LHCN-M2 (cell line): ENCODE measurements around the gene POLR2C. TPM values are rescaled to one million over a fixed set of nuclear protein-coding genes. Genes with fewer than 3 reads are reported as not detected.

Source experiments
- DNase-seq: peaks from one replicate; pipeline ENCODE4 v3.0.0-alpha.2; 2012; ENCODE audit warnings: low read depth
- total RNA-seq: library from RNA; depleted of rRNA; stranded (reverse); fragments of >200 nt; gene quantifications from 2 replicates; pipeline ENCODE4 v1.2.3, GENCODE V29; 2014

Gene POLR2C
- total RNA-seq, 1 experiment from 2014 or later, result 111 TPM

GRCh38 chr16:57502048-57502775 lies 39.7 kb downstream of the POLR2C start:
- DNase-seq, result no peak

GRCh38 chr16:57503366-57503765 lies 40.9 kb downstream of the POLR2C start:
- no peak for DNase-seq

- DNase-seq, result no peak
These were observed 41.5 kb downstream of the POLR2C start for GRCh38 chr16:57504001-57504400.

GRCh38 chr16:57504491-57504890 lies 42.0 kb downstream of the POLR2C start:
- no peak for DNase-seq

GRCh38 chr16:57505169-57505568 lies 42.7 kb downstream of the POLR2C start:
- DNase-seq, result no peak

GRCh38 chr16:57507136-57508034 lies 44.9 kb downstream of the POLR2C start:
- no peak for DNase-seq

- DNase-seq, result no peak
These were observed 45.6 kb downstream of the POLR2C start for GRCh38 chr16:57508035-57508425.

- DNase-seq, result no peak
These were observed 46.9 kb downstream of the POLR2C start for GRCh38 chr16:57509231-57509923.

- no peak for DNase-seq
These were observed 47.8 kb downstream of the POLR2C start for GRCh38 chr16:57510016-57510871.

GRCh38 chr16:57512296-57513001 lies 50.0 kb downstream of the POLR2C start:
- no peak for DNase-seq

- DNase-seq, result no peak
These were observed 51.1 kb downstream of the POLR2C start for GRCh38 chr16:57513371-57514102.

- DNase-seq, result no peak
These were observed 51.9 kb downstream of the POLR2C start for GRCh38 chr16:57514371-57514770.

GRCh38 chr16:57514791-57515600 lies 52.5 kb downstream of the POLR2C start:
- DNase-seq, result no peak

GRCh38 chr16:57516176-57516725 lies 53.8 kb downstream of the POLR2C start:
- DNase-seq, result no peak

- no peak for DNase-seq
These were observed 54.3 kb downstream of the POLR2C start for GRCh38 chr16:57516773-57517172.

GRCh38 chr16:57517397-57518367 lies 55.2 kb downstream of the POLR2C start:
- no peak for DNase-seq

GRCh38 chr16:57518520-57518919 lies 56.0 kb downstream of the POLR2C start:
- no peak for DNase-seq
